ENCODE data around the gene SUPT6H. TPM values are rescaled to one million over a fixed set of nuclear protein-coding genes. Genes with fewer than 3 reads are reported as not detected.

Gene SUPT6H
- total RNA-seq, 1 donor from 2014 or later = 63.5 TPM

DNA sequence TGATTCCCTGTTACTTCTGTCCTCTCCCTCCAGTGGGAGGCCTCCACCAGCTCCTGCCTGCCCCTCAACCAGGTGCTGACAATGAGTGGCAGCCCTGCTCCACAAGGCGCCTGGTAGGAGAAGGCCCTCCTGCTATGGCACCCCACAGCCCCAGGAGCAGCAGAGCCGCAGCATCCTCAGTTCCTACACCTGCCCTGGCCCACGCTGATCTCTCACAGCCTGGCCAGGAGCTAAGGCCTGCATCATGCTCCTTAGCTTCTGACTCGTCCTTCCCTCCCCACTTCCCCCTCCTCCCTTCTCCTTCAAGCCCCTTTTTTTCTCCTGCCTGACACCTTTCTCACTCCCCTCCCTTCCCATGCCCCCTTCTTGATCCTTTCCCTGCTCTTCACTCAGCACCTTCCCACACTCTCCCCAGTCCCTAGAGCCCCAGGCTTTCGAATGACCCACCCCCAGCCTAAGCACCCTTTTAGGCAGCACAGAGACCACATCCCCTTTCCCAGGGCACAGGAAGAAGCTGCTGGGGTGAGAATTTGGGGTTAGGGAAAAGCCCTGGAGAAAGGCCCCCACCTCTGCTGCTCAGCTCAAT lies 43.2 kb downstream of the SUPT6H start:
- Mint-ChIP-seq H3K4me1 (ENCODE audit: low read depth) (peaks cover 2% of the 10 kb centered on the region), H3K4me3 (ENCODE audit: unreplicated experiment) (no peak overlapping the region), H3K36me3 (ENCODE audit: low read depth) (peaks cover 21% of the 10 kb centered on the region), H3K27me3 (ENCODE audit: low read depth) (no peaks in the 10 kb centered on the region), H3K27ac (ENCODE audit: unreplicated experiment) (no peak overlapping the region), H3K9me3 (ENCODE audit: low read depth) (no peaks in the 10 kb centered on the region)
- TF ChIP-seq CTCF (IDR thresholded peaks at IDR 0.05) = no peak
- no peak for DNase-seq (ENCODE audit: low spot score)

GRCh38 chr17:28705728-28706334 lies 43.8 kb downstream of the SUPT6H start:
- Mint-ChIP-seq H3K9me3 (ENCODE audit: low read depth) (no peaks in the 10 kb centered on the region), H3K27me3 (ENCODE audit: low read depth) (no peaks in the 10 kb centered on the region), H3K4me1 (ENCODE audit: low read depth) (peaks cover 7% of the 10 kb centered on the region), H3K27ac (ENCODE audit: unreplicated experiment) (no peak overlapping the region), H3K36me3 (ENCODE audit: low read depth) (peaks cover 17% of the 10 kb centered on the region), H3K4me3 (ENCODE audit: unreplicated experiment) (no peak overlapping the region)
- no peak for DNase-seq (ENCODE audit: low spot score)
- no peak for TF ChIP-seq CTCF (IDR thresholded peaks at IDR 0.05)

DNA sequence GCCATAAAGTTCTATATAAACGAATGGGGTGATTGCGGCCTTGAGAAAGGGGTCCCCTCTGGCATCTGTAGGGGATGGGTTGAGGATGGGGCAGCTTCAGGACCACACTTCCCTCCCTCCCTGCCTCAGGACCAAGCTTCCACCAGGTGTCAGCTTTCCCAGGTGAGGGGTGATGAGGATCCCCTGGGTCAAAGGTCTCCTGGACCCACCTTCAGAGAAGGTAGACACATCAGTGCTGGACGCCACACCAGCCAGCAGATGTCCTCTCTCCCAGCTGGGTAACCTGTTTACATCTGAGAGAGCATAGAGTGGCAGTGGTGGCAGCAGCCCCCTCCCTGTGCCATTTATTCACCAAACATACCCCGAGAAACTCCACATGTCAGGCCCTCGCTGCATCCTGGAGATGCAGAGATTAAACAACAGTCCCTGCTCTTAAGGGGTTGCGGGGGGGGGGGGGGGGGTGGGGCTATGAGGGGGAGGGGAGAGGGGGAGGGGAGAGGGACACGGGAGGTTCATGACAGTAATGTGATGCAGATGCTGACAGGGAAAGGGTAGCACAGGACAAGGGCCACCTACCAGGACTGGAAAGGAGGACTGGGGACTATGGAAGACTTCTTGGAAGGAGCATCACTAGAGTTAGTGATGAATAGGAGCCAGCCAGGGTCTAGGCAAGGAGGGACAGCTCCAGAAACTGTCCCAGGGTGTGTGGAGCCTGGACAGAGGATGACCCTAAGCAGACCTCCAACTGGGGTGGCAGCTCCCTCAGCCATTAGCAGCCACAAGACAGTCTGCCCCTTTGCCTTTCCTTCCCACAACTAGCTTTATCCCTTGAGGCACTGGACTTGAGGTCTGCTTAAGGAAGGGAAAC lies 44.7 kb downstream of the SUPT6H start:
- no peak overlapping the region for H3K4me3 Mint-ChIP-seq (ENCODE audit: unreplicated experiment)
- no peaks in the 10 kb centered on the region for H3K9me3 Mint-ChIP-seq (ENCODE audit: low read depth)
- no peak for TF ChIP-seq CTCF (IDR thresholded peaks at IDR 0.05)
- peaks cover 11% of the 10 kb centered on the region for H3K4me1 Mint-ChIP-seq (ENCODE audit: low read depth)
- H3K27me3 Mint-ChIP-seq (ENCODE audit: low read depth) = no peaks in the 10 kb centered on the region
- peaks cover 13% of the 10 kb centered on the region for H3K36me3 Mint-ChIP-seq (ENCODE audit: low read depth)
- no peak for DNase-seq (ENCODE audit: low spot score)
- no peak overlapping the region for H3K27ac Mint-ChIP-seq (ENCODE audit: unreplicated experiment)

DNA sequence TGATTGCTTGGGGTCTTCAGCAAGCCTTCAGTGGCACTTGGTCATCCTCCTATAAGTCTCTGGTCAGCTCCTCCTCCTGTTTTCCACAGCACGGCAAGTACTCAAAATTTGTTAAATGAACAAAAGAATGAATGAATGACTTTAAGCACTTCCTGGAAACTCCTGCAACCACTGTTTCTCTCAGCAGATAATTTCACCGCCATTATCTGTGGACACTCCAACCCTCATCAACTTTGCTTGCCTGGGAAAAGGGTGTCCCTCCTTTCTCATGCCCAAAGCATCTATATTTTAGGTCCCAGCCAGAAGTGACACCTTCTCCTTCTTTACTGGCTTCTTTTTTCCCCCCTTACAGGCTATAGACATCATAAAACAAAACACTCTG lies 45.3 kb downstream of the SUPT6H start:
- H3K36me3 Mint-ChIP-seq (ENCODE audit: low read depth) = peaks cover 10% of the 10 kb centered on the region
- no peak overlapping the region for H3K4me3 Mint-ChIP-seq (ENCODE audit: unreplicated experiment)
- H3K27ac Mint-ChIP-seq (ENCODE audit: unreplicated experiment) = no peak overlapping the region
- no peak for DNase-seq (ENCODE audit: low spot score)
- TF ChIP-seq CTCF (IDR thresholded peaks at IDR 0.05) = no peak
- H3K4me1 Mint-ChIP-seq (ENCODE audit: low read depth) = peaks cover 17% of the 10 kb centered on the region
- no peaks in the 10 kb centered on the region for H3K27me3 Mint-ChIP-seq (ENCODE audit: low read depth)
- no peaks in the 10 kb centered on the region for H3K9me3 Mint-ChIP-seq (ENCODE audit: low read depth)

Data from chondrocyte (in vitro differentiated cells).